Measurements from ENCODE around the gene MPST.
A peak's percentile ranks its signal among the peaks of the same experiment; 100 is the strongest.

Gene MPST

GRCh38 chr22:37020192-37020479 is 594 bp downstream of the MPST start:
- in situ Hi-C loops (cut with MboI; ENCODE audit: low sequenced_read_pairs, unreplicated experiment), result no loop called here
- DNase-seq (ENCODE audit: low spot score), result no peak
- TF ChIP-seq CTCF (IDR thresholded peaks at IDR 0.05; ENCODE audit: borderline replicate concordance, control extremely low read depth, extremely low read depth, insufficient read depth, missing control alignments), result no peak

- DNase-seq (ENCODE audit: low spot score), result no peak
- in situ Hi-C loops (cut with MboI; ENCODE audit: low sequenced_read_pairs, unreplicated experiment), result no loop called here
- TF ChIP-seq CTCF (IDR thresholded peaks at IDR 0.05; ENCODE audit: borderline replicate concordance, control extremely low read depth, extremely low read depth, insufficient read depth, missing control alignments), result no peak
Measured at GRCh38 chr22:37021041-37021440, 1.5 kb downstream of the MPST start.

DNA sequence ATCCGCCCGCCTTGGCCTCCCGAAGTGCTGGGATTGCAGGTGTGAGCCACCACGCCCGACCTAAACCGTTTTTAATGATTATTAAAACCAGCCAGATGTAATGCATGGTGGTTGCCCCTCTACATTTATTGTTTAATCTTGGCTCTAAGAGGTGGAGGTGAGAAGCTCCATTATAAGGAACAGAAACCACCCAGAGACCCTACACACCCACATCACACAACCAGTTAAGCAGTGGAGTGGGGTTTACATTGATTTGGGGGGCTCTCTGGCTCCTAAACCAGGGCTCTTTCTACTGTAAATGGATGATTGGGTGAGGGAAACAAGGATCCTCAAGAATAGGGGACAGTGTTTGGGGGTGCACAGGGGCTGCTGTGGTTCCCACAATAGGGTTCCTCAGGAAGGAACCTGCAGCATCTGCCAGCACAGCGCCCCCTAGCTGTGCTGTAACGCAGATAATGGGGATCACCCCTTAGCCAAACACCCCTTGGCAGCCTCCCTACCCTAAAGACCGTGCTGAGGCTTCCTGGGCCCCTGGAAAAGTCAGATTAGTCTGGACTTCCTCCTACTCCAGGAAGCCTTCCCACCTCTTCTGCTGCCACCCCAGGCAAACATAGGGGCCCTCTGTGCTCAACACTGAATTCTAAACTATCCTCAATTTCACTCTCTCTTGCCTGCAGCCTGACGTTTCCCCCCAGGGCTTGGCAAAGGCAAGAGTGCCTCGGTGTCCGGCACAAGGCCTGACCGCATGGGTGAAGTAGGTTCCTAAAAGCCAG is 2.4 kb downstream of the MPST start:
- DNase-seq (ENCODE audit: low spot score), result peak; percentile 85
- in situ Hi-C loops (cut with MboI; ENCODE audit: low sequenced_read_pairs, unreplicated experiment), result no loop called here
- peak; percentile 88 for TF ChIP-seq CTCF (IDR thresholded peaks at IDR 0.05; ENCODE audit: borderline replicate concordance, control extremely low read depth, extremely low read depth, insufficient read depth, missing control alignments)

GRCh38 chr22:37022483-37023337 is 3.2 kb downstream of the MPST start:
- no peak for TF ChIP-seq CTCF (IDR thresholded peaks at IDR 0.05; ENCODE audit: borderline replicate concordance, control extremely low read depth, extremely low read depth, insufficient read depth, missing control alignments)
- in situ Hi-C loops (cut with MboI; ENCODE audit: low sequenced_read_pairs, unreplicated experiment), result no loop called here
- no peak for DNase-seq (ENCODE audit: low spot score)

DNA sequence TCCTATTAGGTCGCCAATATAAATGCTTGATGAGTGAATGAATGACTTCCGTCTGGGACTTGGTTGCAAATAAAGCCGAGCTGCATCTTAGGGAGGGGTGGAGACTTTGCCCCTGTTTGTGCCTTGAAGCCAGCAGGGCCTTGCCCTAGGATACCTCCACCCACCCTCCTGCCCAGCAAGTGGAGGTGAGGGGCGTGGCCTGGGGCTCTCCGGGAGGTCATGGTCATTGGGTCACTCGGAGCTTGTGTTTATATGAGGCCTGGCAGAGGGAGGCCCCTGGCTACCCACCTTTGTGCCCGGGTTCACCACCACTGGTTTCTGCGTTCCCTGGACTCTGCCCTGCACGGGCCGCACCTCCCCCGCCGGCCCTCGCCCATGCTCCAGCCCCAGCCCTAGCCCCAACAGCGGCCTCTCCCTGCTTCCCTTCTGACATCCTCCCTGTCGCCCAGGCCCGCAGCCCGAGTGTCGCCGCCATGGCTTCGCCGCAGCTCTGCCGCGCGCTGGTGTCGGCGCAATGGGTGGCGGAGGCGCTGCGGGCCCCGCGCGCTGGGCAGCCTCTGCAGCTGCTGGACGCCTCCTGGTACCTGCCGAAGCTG is 4.3 kb downstream of the MPST start:
- in situ Hi-C loops (cut with MboI; ENCODE audit: low sequenced_read_pairs, unreplicated experiment), result no loop called here
- no peak for TF ChIP-seq CTCF (IDR thresholded peaks at IDR 0.05; ENCODE audit: borderline replicate concordance, control extremely low read depth, extremely low read depth, insufficient read depth, missing control alignments)
- no peak for DNase-seq (ENCODE audit: low spot score)

DNA sequence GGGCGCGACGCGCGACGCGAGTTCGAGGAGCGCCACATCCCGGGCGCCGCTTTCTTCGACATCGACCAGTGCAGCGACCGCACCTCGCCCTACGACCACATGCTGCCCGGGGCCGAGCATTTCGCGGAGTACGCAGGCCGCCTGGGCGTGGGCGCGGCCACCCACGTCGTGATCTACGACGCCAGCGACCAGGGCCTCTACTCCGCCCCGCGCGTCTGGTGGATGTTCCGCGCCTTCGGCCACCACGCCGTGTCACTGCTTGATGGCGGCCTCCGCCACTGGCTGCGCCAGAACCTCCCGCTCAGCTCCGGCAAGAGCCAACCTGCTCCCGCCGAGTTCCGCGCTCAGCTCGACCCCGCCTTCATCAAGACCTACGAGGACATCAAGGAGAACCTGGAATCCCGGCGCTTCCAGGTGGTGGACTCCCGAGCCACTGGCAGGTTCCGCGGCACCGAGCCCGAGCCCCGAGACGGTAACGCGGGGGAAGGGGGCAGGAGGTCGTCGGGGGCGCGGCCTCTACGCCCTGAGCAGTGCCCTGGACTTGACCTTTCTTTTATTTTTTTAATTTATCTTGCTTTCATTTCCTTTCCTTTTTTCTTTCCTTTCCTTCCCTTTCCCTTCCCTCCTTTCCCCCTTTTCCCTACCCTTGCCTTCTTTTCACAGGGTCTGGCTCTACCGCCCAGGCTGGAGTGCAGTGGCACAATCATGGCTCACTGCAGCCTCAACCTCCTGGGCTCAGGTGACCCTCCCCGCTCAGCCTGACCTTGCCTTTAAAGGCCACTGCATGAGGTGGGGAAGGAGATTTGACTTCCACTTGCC is 5.0 kb downstream of the MPST start:
- in situ Hi-C loops (cut with MboI; ENCODE audit: low sequenced_read_pairs, unreplicated experiment), result no loop called here
- no peak for DNase-seq (ENCODE audit: low spot score)
- no peak for TF ChIP-seq CTCF (IDR thresholded peaks at IDR 0.05; ENCODE audit: borderline replicate concordance, control extremely low read depth, extremely low read depth, insufficient read depth, missing control alignments)
